GM18519 (cell line): Measurements from ENCODE around the gene LIPN.

Experiments
- ATAC-seq: cut with Tn5 transposase; IDR thresholded peaks from one replicate; pipeline ENCODE4 v1.9.1; 2021; ENCODE audit warnings: mild to moderate bottlenecking, moderate library complexity; ENCODE audit not compliant: unreplicated experiment, low FRiP score

LIPN gene

GRCh38 chr10:88820748-88821401 lies 61.1 kb downstream of the LIPN start:
- ATAC-seq: no peak

GRCh38 chr10:88826388-88826787 lies 66.6 kb downstream of the LIPN start:
- no peak for ATAC-seq

- ATAC-seq: no peak
Measured at GRCh38 chr10:88827671-88828070, 67.9 kb downstream of the LIPN start.

- no peak for ATAC-seq
Measured at GRCh38 chr10:88828310-88828709, 68.5 kb downstream of the LIPN start.
